Endothelial cell of umbilical vein (primary cell): Measurements from ENCODE around the gene LRRC17. TPM values are rescaled to one million over a fixed set of nuclear protein-coding genes. Genes with fewer than 3 reads are reported as not detected.

Experiments
- BruUV-seq: library from RNA; stranded (reverse); fragments of 400-500 nt; replicated peaks from 2 replicates; lab custom pipeline; 2021; lab: Mats Ljungman, UMichigan
- CTCF ChIA-PET: fragments of 300-600, 350-600 bp; sonication (Branson Sonifier 250); formaldehyde crosslinking; loops from one replicate; lab custom pipeline; 2021; ENCODE audit warnings: antibody characterized with exemption, inconsistent platforms; lab: Charles Lee
- POLR2A ChIA-PET: fragments of 300-600, 350-600 bp; sonication (Branson Sonifier 250); formaldehyde crosslinking; loops from one replicate; lab custom pipeline; 2021; ENCODE audit warnings: antibody characterized with exemption, inconsistent platforms; lab: Charles Lee
- DNase-seq: peaks from one replicate; pipeline ENCODE4 v3.0.0-alpha.2; 2011; ENCODE audit warnings: low read depth, low spot score
- FAIRE-seq: peaks from 2 replicates; lab custom pipeline; 2011; peaks lifted over from hg19 to GRCh38; lab: Jason Lieb, UNC
- H2AFZ ChIP-seq: 2 replicates; pipeline ENCODE4 v1.6.0; 2012; ENCODE audit warnings: low read depth, low read length, control low read depth, inconsistent platforms
- H3K27ac ChIP-seq: 2 replicates; pipeline ENCODE4 v1.5.1; 2011; ENCODE audit warnings: low read depth, mild to moderate bottlenecking, control low read depth, low read length, moderate library complexity; ENCODE audit not compliant: insufficient read depth
- H3K27me3 ChIP-seq, 2 experiments: 2 replicates each; pipeline versions ENCODE4 v1.6.0 to v1.6.1; 2011; ENCODE audit warnings: low read length in 2 of 2, mixed read lengths in 1 of 2; ENCODE audit not compliant: control insufficient read depth in 2 of 2, insufficient read depth in 2 of 2
- H3K36me3 ChIP-seq, 2 experiments: 2 replicates in 1 of 2; 3 replicates in 1 of 2; pipeline ENCODE4 v1.5.1; 2011; ENCODE audit warnings: low read length in 2 of 2, mild to moderate bottlenecking in 1 of 2, moderate library complexity in 1 of 2; ENCODE audit not compliant: control insufficient read depth in 2 of 2, insufficient read depth in 2 of 2; ENCODE audit errors: extremely low read depth in 1 of 2
- H3K4me1 ChIP-seq: 3 replicates; pipeline ENCODE4 v1.5.1; 2011; ENCODE audit warnings: mild to moderate bottlenecking, low read length; ENCODE audit not compliant: control insufficient read depth, insufficient read depth; ENCODE audit errors: extremely low read depth
- H3K4me2 ChIP-seq: 2 replicates; pipeline ENCODE4 v1.6.1; 2011; ENCODE audit warnings: low read length, control low read depth, mixed read lengths; ENCODE audit not compliant: insufficient read depth
- H3K4me3 ChIP-seq, 3 experiments: fragments of 200-600 bp in 1 of 3; sonication (generic), shearing (Covaris generic) in 1 of 3; replicated peaks in 1 of 3; 2 replicates each; pipeline ENCODE4 v1.5.1; 2011 to 2016; ENCODE audit warnings: control low read depth in 3 of 3, low read length in 3 of 3, mild to moderate bottlenecking in 2 of 3, inconsistent platforms in 1 of 3, low read depth in 1 of 3, moderate library complexity in 1 of 3; ENCODE audit not compliant: insufficient read depth in 1 of 3
- H3K79me2 ChIP-seq: 2 replicates; pipeline ENCODE4 v1.6.0; 2012; ENCODE audit warnings: low read length, inconsistent platforms; ENCODE audit not compliant: control insufficient read depth, insufficient read depth
- H3K9ac ChIP-seq: replicated peaks from 2 replicates; pipeline ENCODE3; 2011; ENCODE audit warnings: low read length, control low read depth; ENCODE audit not compliant: insufficient read depth; ENCODE audit errors: extremely low read depth
- H3K9me1 ChIP-seq: replicated peaks from 3 replicates; pipeline ENCODE4 v1.6.0; 2011; ENCODE audit warnings: mild to moderate bottlenecking, low read length; ENCODE audit not compliant: control insufficient read depth, insufficient read depth; ENCODE audit errors: extremely low read depth
- H3K9me3 ChIP-seq: replicated peaks from 2 replicates; pipeline ENCODE4 v1.5.1; 2012; ENCODE audit warnings: low read length, inconsistent platforms; ENCODE audit not compliant: control insufficient read depth, insufficient read depth
- H4K20me1 ChIP-seq: replicated peaks from 2 replicates; pipeline ENCODE3; 2011; ENCODE audit warnings: mild to moderate bottlenecking, low read length; ENCODE audit not compliant: control insufficient read depth, insufficient read depth; ENCODE audit errors: extremely low read depth
- EZH2 ChIP-seq: IDR thresholded peaks from 2 replicates; pipeline ENCODE4 v1.6.1; 2012; ENCODE audit warnings: borderline replicate concordance, low read depth, mild to moderate bottlenecking, moderate library complexity, low read length, inconsistent platforms; ENCODE audit not compliant: severe bottlenecking
- FOS ChIP-seq: IDR thresholded peaks from 2 replicates; pipeline ENCODE4 v1.6.1; 2011; ENCODE audit warnings: mild to moderate bottlenecking, low read length, moderate library complexity, borderline replicate concordance; ENCODE audit not compliant: insufficient read depth
- GATA2 ChIP-seq: IDR thresholded peaks from 2 replicates; pipeline ENCODE4 v1.7.0; 2011; ENCODE audit warnings: low read depth, mild to moderate bottlenecking, moderate library complexity, mixed read lengths, low read length; ENCODE audit not compliant: insufficient read length, insufficient read depth
- JUN ChIP-seq: IDR thresholded peaks from 2 replicates; pipeline ENCODE4 v1.6.1; 2011; ENCODE audit warnings: borderline replicate concordance, low read depth; ENCODE audit not compliant: insufficient read length, insufficient read depth
- MYC ChIP-seq: IDR thresholded peaks from one replicate; pipeline ENCODE4 v1.6.1; 2011; ENCODE audit warnings: mild to moderate bottlenecking, low read depth, low read length
- POLR2A ChIP-seq: IDR thresholded peaks from 2 replicates; pipeline ENCODE4 v1.6.1; 2012; ENCODE audit warnings: low read depth, mild to moderate bottlenecking, control low read depth, low read length
- POLR2AphosphoS5 ChIP-seq: IDR thresholded peaks from 2 replicates; pipeline ENCODE4 v1.6.1; 2012; ENCODE audit warnings: low read depth, mild to moderate bottlenecking, control low read depth, low read length, moderate library complexity; ENCODE audit not compliant: insufficient read depth
- dilution Hi-C: fragments of 300-500 bp; cut with MboI; formaldehyde crosslinking; loops from one replicate; pipeline ENCODE4 v1.15.0; 2019; ENCODE audit warnings: low sequenced_read_pairs; ENCODE audit not compliant: extremely low pct_ligation_motif_present
- intact Hi-C: fragments of 100-400 bp; cut with micrococcal nuclease; formaldehyde crosslinking; loops from one replicate; pipeline ENCODE4 v1.10.0; 2022
- polyA plus RNA-seq, 4 experiments: library from polyadenylated mRNA; depleted of rRNA in 3 of 4; stranded (reverse) in 3 of 4; unstranded in 1 of 4; fragments of >200 nt; gene quantifications; 2 replicates each; pipeline versions ENCODE4 v1.2.1 to v1.2.3, GENCODE V29; 2011 to 2012; ENCODE audit warnings: missing spikeins in 1 of 4
- total RNA-seq: library from RNA; stranded (reverse); gene quantifications from 2 replicates; pipeline ENCODE4 v1.2.3, GENCODE V29; 2021
- TF ChIP-seq, protein P1 (sequence below), 2 donors: IDR thresholded peaks; 1 replicate in 1 of 2; 2 replicates in 1 of 2; pipeline ENCODE4 v1.5.1; 2011; ENCODE audit warnings: low read length in 2 of 2, mild to moderate bottlenecking in 2 of 2, moderate library complexity in 2 of 2, control low read depth in 1 of 2, inconsistent platforms in 1 of 2, low read depth in 1 of 2; ENCODE audit not compliant: insufficient read depth in 1 of 2; ENCODE audit errors: extremely low read depth in 1 of 2
- TF ChIP-seq, protein P2 (sequence below): IDR thresholded peaks from 2 replicates; pipeline ENCODE4 v1.6.1; 2011; ENCODE audit not compliant: insufficient read depth, insufficient read length

The LRRC17 gene
- total and polyA plus RNA-seq, 2 donors (not counting 3 experiments of a cell fraction or from before 2014, with no cell fraction given) = 22.7 to 33.7 TPM

DNA sequence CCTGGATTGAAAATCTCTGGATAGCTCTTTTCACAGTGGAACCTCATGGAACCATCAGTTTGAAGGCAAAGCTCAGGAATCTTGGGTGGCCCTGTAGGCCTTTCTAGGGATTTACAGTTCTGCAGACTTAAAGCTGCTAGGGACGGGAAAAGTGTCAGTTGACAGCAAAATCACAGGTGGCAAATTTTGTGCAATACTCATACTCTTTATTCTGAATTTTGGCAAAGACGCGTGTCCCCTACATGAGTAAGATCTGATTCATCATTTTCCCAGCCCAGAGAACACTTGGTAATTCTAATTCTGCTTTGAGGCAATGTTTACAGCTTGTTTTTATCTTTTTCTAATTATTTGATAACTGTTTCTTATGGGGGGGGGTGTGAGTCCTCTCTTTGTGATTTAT, 3.6 kb downstream of the LRRC17 start:
- POLR2A ChIA-PET = no interaction called here
- intact Hi-C loops (no loop called here), dilution Hi-C loops (no loop called here)
- Histone ChIP-seq H3K4me1 (peaks cover 20% of the 10 kb centered on the region), H3K9me3 (no peaks in the 10 kb centered on the region), H3K4me2 (no peak overlapping the region), H3K36me3 (no peaks in the 10 kb centered on the region), H3K27ac (no peak overlapping the region), H3K4me3 (no peak overlapping the region), H3K79me2 (no peaks in the 10 kb centered on the region), H3K9me1 (no peaks in the 10 kb centered on the region), H3K9ac (no peak overlapping the region), H2AFZ (no peak overlapping the region), H3K27me3 (no peaks in the 10 kb centered on the region), H4K20me1 (no peaks in the 10 kb centered on the region)
- BruUV-seq = no TSS peak
- CTCF ChIA-PET = interaction anchor here (0.7 to 3.0 kb wide), 9 partner anchors 11 to 146 kb away, joined by 3 to 17 read pairs (median 4); no protein-coding TSS in a partner anchor
- TF ChIP-seq, protein P1, sequence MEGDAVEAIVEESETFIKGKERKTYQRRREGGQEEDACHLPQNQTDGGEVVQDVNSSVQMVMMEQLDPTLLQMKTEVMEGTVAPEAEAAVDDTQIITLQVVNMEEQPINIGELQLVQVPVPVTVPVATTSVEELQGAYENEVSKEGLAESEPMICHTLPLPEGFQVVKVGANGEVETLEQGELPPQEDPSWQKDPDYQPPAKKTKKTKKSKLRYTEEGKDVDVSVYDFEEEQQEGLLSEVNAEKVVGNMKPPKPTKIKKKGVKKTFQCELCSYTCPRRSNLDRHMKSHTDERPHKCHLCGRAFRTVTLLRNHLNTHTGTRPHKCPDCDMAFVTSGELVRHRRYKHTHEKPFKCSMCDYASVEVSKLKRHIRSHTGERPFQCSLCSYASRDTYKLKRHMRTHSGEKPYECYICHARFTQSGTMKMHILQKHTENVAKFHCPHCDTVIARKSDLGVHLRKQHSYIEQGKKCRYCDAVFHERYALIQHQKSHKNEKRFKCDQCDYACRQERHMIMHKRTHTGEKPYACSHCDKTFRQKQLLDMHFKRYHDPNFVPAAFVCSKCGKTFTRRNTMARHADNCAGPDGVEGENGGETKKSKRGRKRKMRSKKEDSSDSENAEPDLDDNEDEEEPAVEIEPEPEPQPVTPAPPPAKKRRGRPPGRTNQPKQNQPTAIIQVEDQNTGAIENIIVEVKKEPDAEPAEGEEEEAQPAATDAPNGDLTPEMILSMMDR (IDR thresholded peaks at IDR 0.05; ENCODE audit: extremely low read depth in 1 of 2, insufficient read depth in 1 of 2, low read depth in 1 of 2, low read length in 2 of 2) = no peak
- TF ChIP-seq, protein P2, sequence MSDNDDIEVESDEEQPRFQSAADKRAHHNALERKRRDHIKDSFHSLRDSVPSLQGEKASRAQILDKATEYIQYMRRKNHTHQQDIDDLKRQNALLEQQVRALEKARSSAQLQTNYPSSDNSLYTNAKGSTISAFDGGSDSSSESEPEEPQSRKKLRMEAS = no peak
- TF ChIP-seq EZH2 (no peak), FOS (peak; percentile 43), POLR2AphosphoS5 (no peak)
- FAIRE-seq (peak; percentile 44), DNase-seq (peak; percentile 46)

DNA sequence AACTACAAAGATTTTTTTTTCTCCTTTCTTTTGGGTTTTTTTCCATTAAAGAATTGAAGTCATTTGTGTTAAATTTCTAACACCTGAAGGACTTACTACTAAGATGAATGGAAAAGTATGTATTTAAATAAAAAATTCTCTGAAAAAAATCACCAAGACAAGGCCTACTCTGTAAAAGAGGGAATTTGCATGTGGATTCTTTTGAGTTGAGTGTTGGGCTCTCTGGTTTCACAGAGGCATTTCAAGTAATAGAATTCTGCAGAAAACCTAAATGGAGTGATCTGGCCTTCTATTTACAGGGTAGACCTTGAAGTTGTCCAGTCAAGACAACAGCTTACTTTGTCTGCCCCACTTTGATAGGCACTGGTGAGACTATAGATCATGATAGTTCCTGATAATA, 4.1 kb downstream of the LRRC17 start:
- ChIA-PET POLR2A (no interaction called here), CTCF (interaction anchor here (0.7 to 3.0 kb wide), 9 partner anchors 11 to 145 kb away, joined by 3 to 17 read pairs (median 4); no protein-coding TSS in a partner anchor)
- dilution Hi-C loops (no loop called here), intact Hi-C loops (no loop called here)
- Histone ChIP-seq H3K36me3 (no peaks in the 10 kb centered on the region), H3K4me2 (no peak overlapping the region), H3K27ac (no peak overlapping the region), H3K27me3 (no peaks in the 10 kb centered on the region), H3K9me3 (no peaks in the 10 kb centered on the region), H3K4me3 (no peak overlapping the region), H3K79me2 (no peaks in the 10 kb centered on the region), H4K20me1 (no peaks in the 10 kb centered on the region), H3K9me1 (no peaks in the 10 kb centered on the region), H3K4me1 (peaks cover 20% of the 10 kb centered on the region), H2AFZ (no peak overlapping the region), H3K9ac (no peak overlapping the region)
- DNase-seq (no peak), FAIRE-seq (no peak)
- BruUV-seq = no TSS peak
- TF ChIP-seq MYC = no peak
- TF ChIP-seq, protein P2 = no peak
- TF ChIP-seq GATA2 = no peak
- no peak for TF ChIP-seq POLR2A
- TF ChIP-seq EZH2 = no peak
- no peak for TF ChIP-seq POLR2AphosphoS5
- TF ChIP-seq JUN = no peak
- TF ChIP-seq FOS = no peak
- TF ChIP-seq, protein P1 (IDR thresholded peaks at IDR 0.05; ENCODE audit: extremely low read depth in 1 of 2, insufficient read depth in 1 of 2, low read depth in 1 of 2, low read length in 2 of 2) = no peak
